ENCODE results near the gene KCNQ5. TPM values are rescaled to one million over a fixed set of nuclear protein-coding genes. Genes with fewer than 3 reads are reported as not detected.

The KCNQ5 gene
- total RNA-seq, 1 experiment from 2014 or later: not detected

DNA sequence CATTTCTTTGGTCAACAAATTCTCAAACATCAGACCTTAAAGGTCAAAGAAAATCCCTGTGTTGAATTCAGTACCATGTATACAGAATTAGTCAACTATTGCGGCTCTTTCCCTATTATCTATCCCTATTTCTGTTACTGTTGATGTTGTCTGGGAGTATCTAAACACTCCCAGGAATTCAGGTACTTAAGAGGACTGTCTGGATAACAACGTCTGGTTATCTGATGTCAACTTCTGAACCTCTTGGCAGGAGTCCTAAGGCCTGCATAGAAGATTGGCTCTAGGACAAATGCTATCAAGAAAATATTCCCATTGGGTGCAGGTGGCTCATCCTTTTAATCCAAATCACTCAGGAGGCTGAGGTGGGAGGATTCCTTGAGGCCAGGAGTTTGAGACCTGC is 347.8 kb downstream of the KCNQ5 start:
- TF ChIP-seq JUND (IDR thresholded peaks at IDR 0.05) (no peak), POLR2AphosphoS5 (IDR thresholded peaks at IDR 0.05; ENCODE audit: low read depth, low read length) (no peak), YY1 (IDR thresholded peaks at IDR 0.05; ENCODE audit: extremely low read depth, insufficient replicate concordance, low read depth, low read length) (no peak), CEBPB (IDR thresholded peaks at IDR 0.05; ENCODE audit: low read depth) (no peak), POLR2A (IDR thresholded peaks at IDR 0.05; ENCODE audit: borderline replicate concordance, extremely low read depth, insufficient read depth, insufficient read length) (no peak), SRF (IDR thresholded peaks at IDR 0.05; ENCODE audit: low read depth) (no peak), EGR1 (IDR thresholded peaks at IDR 0.05; ENCODE audit: low read depth) (no peak)
- TF ChIP-seq, protein P1, sequence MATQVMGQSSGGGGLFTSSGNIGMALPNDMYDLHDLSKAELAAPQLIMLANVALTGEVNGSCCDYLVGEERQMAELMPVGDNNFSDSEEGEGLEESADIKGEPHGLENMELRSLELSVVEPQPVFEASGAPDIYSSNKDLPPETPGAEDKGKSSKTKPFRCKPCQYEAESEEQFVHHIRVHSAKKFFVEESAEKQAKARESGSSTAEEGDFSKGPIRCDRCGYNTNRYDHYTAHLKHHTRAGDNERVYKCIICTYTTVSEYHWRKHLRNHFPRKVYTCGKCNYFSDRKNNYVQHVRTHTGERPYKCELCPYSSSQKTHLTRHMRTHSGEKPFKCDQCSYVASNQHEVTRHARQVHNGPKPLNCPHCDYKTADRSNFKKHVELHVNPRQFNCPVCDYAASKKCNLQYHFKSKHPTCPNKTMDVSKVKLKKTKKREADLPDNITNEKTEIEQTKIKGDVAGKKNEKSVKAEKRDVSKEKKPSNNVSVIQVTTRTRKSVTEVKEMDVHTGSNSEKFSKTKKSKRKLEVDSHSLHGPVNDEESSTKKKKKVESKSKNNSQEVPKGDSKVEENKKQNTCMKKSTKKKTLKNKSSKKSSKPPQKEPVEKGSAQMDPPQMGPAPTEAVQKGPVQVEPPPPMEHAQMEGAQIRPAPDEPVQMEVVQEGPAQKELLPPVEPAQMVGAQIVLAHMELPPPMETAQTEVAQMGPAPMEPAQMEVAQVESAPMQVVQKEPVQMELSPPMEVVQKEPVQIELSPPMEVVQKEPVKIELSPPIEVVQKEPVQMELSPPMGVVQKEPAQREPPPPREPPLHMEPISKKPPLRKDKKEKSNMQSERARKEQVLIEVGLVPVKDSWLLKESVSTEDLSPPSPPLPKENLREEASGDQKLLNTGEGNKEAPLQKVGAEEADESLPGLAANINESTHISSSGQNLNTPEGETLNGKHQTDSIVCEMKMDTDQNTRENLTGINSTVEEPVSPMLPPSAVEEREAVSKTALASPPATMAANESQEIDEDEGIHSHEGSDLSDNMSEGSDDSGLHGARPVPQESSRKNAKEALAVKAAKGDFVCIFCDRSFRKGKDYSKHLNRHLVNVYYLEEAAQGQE (IDR thresholded peaks at IDR 0.05; ENCODE audit: low read depth): no peak
- intact Hi-C loops (cut with micrococcal nuclease): no loop called here
- BruUV-seq (replicated peaks): no TSS peak
- Histone ChIP-seq H3K4me3 (replicated peaks in 1 of 2; ENCODE audit: low read depth in 1 of 2, low read length in 2 of 2) (no peak overlapping the region), H3K9ac (ENCODE audit: low read length) (no peak overlapping the region), H3K27me3 (ENCODE audit: insufficient read depth, low read length) (peaks cover 4% of the 10 kb centered on the region; the same call in 1 of the 2 replicates), H4K20me1 (ENCODE audit: insufficient read depth) (no peaks in the 10 kb centered on the region), H3K79me2 (ENCODE audit: insufficient read depth, low read length) (no peaks in the 10 kb centered on the region), H3K9me3 (ENCODE audit: control insufficient read depth in 1 of 2, insufficient read depth in 1 of 2, low read depth in 1 of 2, low read length in 2 of 2) (no peaks in the 10 kb centered on the region), H3K27ac (ENCODE audit: low read depth, low read length) (no peak overlapping the region), H3K9me2 (ENCODE audit: insufficient read depth) (no peaks in the 10 kb centered on the region), H2AFZ (ENCODE audit: low read depth, low read length, poor library complexity, severe bottlenecking) (no peak overlapping the region), H3K4me1 (ENCODE audit: control insufficient read depth in 1 of 2, insufficient read depth in 2 of 2, low read length in 2 of 2) (peaks cover 0 to 9% of the 10 kb centered on the region in 2 experiments; a peak in 1 of 4 replicates), H3K4me2 (ENCODE audit: low read length) (no peak overlapping the region), H3K36me3 (ENCODE audit: control insufficient read depth in 1 of 2, insufficient read depth in 2 of 2, low read length in 2 of 2) (no peaks in the 10 kb centered on the region)
- ChIA-PET RAD21 (ENCODE audit: low non-redundant PET in 1 of 2, low total read pairs in 2 of 2, uncharacterized antibody in 2 of 2, unreplicated experiment in 2 of 2) (no interaction called here), POLR2A (no interaction called here), CTCF (no interaction called here)
- DNase-seq (ENCODE audit: low read depth, low spot score) (no peak), ATAC-seq (no peak)

Data from HCT116 (cell line).